Neural progenitor cell (in vitro differentiated cells): ENCODE measurements around the gene H2AZ2. TPM values are rescaled to one million over a fixed set of nuclear protein-coding genes. Genes with fewer than 3 reads are reported as not detected.

Source experiments
- DNase-seq: peaks from one replicate; pipeline ENCODE4 v3.0.0-alpha.2; 2016; ENCODE audit warnings: low spot score
- H2AFZ ChIP-seq: fragments of 200-600 bp; sonication (generic); replicated peaks from 2 replicates; pipeline ENCODE4 v1.6.1; 2016; ENCODE audit warnings: antibody characterized with exemption
- H3F3A ChIP-seq: fragments of 200-600 bp; sonication (generic); 2 replicates; pipeline ENCODE4 v1.6.1; 2016; ENCODE audit warnings: antibody characterized with exemption, low read depth
- H3K27ac ChIP-seq: fragments of 200-600 bp; sonication (generic); 2 replicates; pipeline ENCODE4 v1.5.1; 2016; ENCODE audit warnings: mild to moderate bottlenecking
- H3K27me3 ChIP-seq: fragments of 200-600 bp; sonication (generic); 2 replicates; pipeline ENCODE4 v1.6.1; 2016; ENCODE audit warnings: mild to moderate bottlenecking, moderate library complexity
- H3K36me3 ChIP-seq: fragments of 200-600 bp; sonication (generic); 2 replicates; pipeline ENCODE4 v1.5.1; 2016
- H3K4me1 ChIP-seq: fragments of 200-600 bp; sonication (generic); 2 replicates; pipeline ENCODE4 v1.6.1; 2016; ENCODE audit warnings: mixed run types
- H3K4me2 ChIP-seq: fragments of 200-600 bp; sonication (generic); 2 replicates; pipeline ENCODE4 v1.6.1; 2016
- H3K4me3 ChIP-seq: fragments of 200-600 bp; sonication (generic); 2 replicates; pipeline ENCODE4 v1.5.1; 2016
- H3K79me2 ChIP-seq: fragments of 200-600 bp; sonication (generic); 2 replicates; pipeline ENCODE4 v1.6.1; 2016; ENCODE audit warnings: low read depth
- H3K9ac ChIP-seq: fragments of 200-600 bp; sonication (generic); 2 replicates; pipeline ENCODE4 v1.6.1; 2016
- H3K9me3 ChIP-seq: fragments of 200-600 bp; sonication (generic); 2 replicates; pipeline ENCODE4 v1.5.1; 2016; ENCODE audit warnings: low read depth
- H4K20me1 ChIP-seq: fragments of 200-600 bp; sonication (generic); 2 replicates; pipeline ENCODE4 v1.6.1; 2016; ENCODE audit warnings: low read depth
- H3K27ac Mint-ChIP-seq: 3 replicates; pipeline ENCODE4 v1.8.0; 2021; ENCODE audit warnings: mixed read lengths
- H3K27me3 Mint-ChIP-seq: 2 replicates; pipeline ENCODE4 v1.8.0; 2022; ENCODE audit warnings: low read depth, mild to moderate bottlenecking, inconsistent platforms, moderate library complexity, mixed read lengths; ENCODE audit not compliant: insufficient read depth
- H3K36me3 Mint-ChIP-seq: 3 replicates; pipeline ENCODE4 v1.8.0; 2021; ENCODE audit warnings: mixed read lengths
- H3K4me1 Mint-ChIP-seq: 3 replicates; pipeline ENCODE4 v1.8.0; 2021; ENCODE audit warnings: mixed read lengths
- H3K4me3 Mint-ChIP-seq: 3 replicates; pipeline ENCODE4 v1.8.0; 2021; ENCODE audit warnings: mild to moderate bottlenecking, moderate library complexity, mixed read lengths
- H3K9me3 Mint-ChIP-seq: 3 replicates; pipeline ENCODE4 v1.8.0; 2020; ENCODE audit warnings: mixed read lengths
- EZH2 ChIP-seq: fragments of 200-600 bp; sonication (generic); IDR thresholded peaks from 2 replicates; pipeline ENCODE4 v1.6.1; 2017; ENCODE audit warnings: antibody characterized with exemption, mild to moderate bottlenecking, moderate library complexity
- EZH2phosphoT487 ChIP-seq: fragments of 200-600 bp; sonication (generic); IDR thresholded peaks from 2 replicates; pipeline ENCODE4 v1.6.1; 2017; ENCODE audit warnings: antibody characterized with exemption
- total RNA-seq: library from RNA; depleted of rRNA; stranded (reverse); fragments of >200 nt; gene quantifications from 2 replicates; pipeline ENCODE4 v1.2.3, GENCODE V29; 2015; ENCODE audit warnings: low replicate concordance
- TF ChIP-seq, protein P1 (sequence below): fragments of 200-600 bp; sonication (generic); IDR thresholded peaks from 2 replicates; pipeline ENCODE4 v1.5.1; 2017; ENCODE audit warnings: antibody characterized with exemption, mild to moderate bottlenecking

H2AZ2 gene
- total RNA-seq, 1 donor from 2014 or later: 462 TPM

DNA sequence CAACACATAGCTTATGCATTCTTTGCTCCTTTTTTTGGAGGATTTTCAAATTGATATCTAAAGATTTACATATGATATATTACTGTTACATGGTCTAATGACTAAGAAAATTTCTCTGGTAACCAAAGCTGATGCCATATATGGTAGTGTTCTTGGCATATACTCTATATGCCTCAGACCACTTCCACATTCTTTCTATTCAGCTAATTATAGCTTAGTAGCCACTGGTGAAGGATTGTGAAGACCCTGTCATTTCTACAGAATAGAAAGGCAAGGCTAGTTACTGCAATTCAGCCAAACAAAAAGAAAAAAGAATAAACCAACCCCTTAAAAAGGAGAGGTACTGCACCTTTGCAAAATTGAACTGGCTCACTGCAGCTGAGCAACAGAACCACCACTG, 33.7 kb upstream of the H2AZ2 start:
- DNase-seq: no peak
- peaks cover 69% of the 10 kb centered on the region for H3K79me2 ChIP-seq
- peak overlapping the region; percentile 100 for H3K4me2 ChIP-seq
- peaks cover 2% of the 10 kb centered on the region for H3K27me3 Mint-ChIP-seq
- TF ChIP-seq EZH2phosphoT487: no peak
- TF ChIP-seq EZH2: no peak
- TF ChIP-seq, protein P1, sequence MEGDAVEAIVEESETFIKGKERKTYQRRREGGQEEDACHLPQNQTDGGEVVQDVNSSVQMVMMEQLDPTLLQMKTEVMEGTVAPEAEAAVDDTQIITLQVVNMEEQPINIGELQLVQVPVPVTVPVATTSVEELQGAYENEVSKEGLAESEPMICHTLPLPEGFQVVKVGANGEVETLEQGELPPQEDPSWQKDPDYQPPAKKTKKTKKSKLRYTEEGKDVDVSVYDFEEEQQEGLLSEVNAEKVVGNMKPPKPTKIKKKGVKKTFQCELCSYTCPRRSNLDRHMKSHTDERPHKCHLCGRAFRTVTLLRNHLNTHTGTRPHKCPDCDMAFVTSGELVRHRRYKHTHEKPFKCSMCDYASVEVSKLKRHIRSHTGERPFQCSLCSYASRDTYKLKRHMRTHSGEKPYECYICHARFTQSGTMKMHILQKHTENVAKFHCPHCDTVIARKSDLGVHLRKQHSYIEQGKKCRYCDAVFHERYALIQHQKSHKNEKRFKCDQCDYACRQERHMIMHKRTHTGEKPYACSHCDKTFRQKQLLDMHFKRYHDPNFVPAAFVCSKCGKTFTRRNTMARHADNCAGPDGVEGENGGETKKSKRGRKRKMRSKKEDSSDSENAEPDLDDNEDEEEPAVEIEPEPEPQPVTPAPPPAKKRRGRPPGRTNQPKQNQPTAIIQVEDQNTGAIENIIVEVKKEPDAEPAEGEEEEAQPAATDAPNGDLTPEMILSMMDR: no peak
- H3K4me3 Mint-ChIP-seq: peak overlapping the region; percentile 93
- peaks cover 47% of the 10 kb centered on the region for H3K4me1 ChIP-seq
- no peaks in the 10 kb centered on the region for H3K9me3 ChIP-seq
- peak overlapping the region; percentile 85 for H3K4me3 ChIP-seq
- H2AFZ ChIP-seq: no peak overlapping the region
- H3K36me3 ChIP-seq: peaks cover 13% of the 10 kb centered on the region
- peak overlapping the region; percentile 51 for H3K9ac ChIP-seq
- peaks cover 55% of the 10 kb centered on the region for H4K20me1 ChIP-seq
- H3K27ac Mint-ChIP-seq: peak overlapping the region; percentile 68
- H3K4me1 Mint-ChIP-seq: peaks cover 49% of the 10 kb centered on the region
- H3F3A ChIP-seq: peaks cover 32% of the 10 kb centered on the region
- no peaks in the 10 kb centered on the region for H3K9me3 Mint-ChIP-seq
- peaks cover 41% of the 10 kb centered on the region for H3K36me3 Mint-ChIP-seq
- H3K27me3 ChIP-seq: no peaks in the 10 kb centered on the region
- H3K27ac ChIP-seq: no peak overlapping the region

DNA sequence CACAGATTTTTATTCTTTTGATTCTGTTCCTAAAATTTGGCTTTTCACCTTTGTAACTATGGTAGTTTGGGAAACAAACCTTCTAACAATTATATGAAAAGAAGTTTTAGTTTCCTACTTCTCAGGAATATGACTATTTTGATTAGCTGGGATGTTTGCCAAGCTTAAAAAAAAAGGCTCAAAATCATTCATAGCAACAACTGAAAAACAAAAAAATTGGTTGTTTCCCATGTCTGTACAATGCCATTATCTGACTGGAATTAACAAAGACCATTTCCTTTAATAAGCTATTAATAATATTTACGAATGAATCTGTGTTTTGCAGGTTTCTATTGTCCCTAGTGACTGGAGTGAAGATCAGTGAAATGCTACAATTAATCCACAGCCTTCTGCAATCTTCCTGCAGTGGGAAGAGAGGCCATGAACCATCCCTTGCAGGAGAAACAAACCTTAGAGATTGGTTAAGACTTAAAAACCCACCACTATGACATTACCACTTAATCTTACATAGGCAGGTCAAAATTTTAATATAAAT, 33.2 kb upstream of the H2AZ2 start:
- peaks cover 55% of the 10 kb centered on the region for H4K20me1 ChIP-seq
- peaks cover 2% of the 10 kb centered on the region for H3K27me3 Mint-ChIP-seq
- peaks cover 69% of the 10 kb centered on the region for H3K79me2 ChIP-seq
- no peaks in the 10 kb centered on the region for H3K9me3 ChIP-seq
- H3K4me1 ChIP-seq: peaks cover 45% of the 10 kb centered on the region
- peaks cover 31% of the 10 kb centered on the region for H3F3A ChIP-seq
- DNase-seq: no peak
- peaks cover 13% of the 10 kb centered on the region for H3K36me3 ChIP-seq
- H3K4me3 ChIP-seq: peak overlapping the region; percentile 85
- H2AFZ ChIP-seq: no peak overlapping the region
- peaks cover 49% of the 10 kb centered on the region for H3K4me1 Mint-ChIP-seq
- peak overlapping the region; percentile 100 for H3K4me2 ChIP-seq
- peak overlapping the region; percentile 68 for H3K27ac Mint-ChIP-seq
- H3K9me3 Mint-ChIP-seq: no peaks in the 10 kb centered on the region
- H3K27ac ChIP-seq: no peak overlapping the region
- peaks cover 43% of the 10 kb centered on the region for H3K36me3 Mint-ChIP-seq
- TF ChIP-seq EZH2 (no peak), EZH2phosphoT487 (no peak)
- TF ChIP-seq, protein P1: no peak
- H3K27me3 ChIP-seq: no peaks in the 10 kb centered on the region
- H3K9ac ChIP-seq: peak overlapping the region; percentile 51
- peak overlapping the region; percentile 64 for H3K4me3 Mint-ChIP-seq

DNA sequence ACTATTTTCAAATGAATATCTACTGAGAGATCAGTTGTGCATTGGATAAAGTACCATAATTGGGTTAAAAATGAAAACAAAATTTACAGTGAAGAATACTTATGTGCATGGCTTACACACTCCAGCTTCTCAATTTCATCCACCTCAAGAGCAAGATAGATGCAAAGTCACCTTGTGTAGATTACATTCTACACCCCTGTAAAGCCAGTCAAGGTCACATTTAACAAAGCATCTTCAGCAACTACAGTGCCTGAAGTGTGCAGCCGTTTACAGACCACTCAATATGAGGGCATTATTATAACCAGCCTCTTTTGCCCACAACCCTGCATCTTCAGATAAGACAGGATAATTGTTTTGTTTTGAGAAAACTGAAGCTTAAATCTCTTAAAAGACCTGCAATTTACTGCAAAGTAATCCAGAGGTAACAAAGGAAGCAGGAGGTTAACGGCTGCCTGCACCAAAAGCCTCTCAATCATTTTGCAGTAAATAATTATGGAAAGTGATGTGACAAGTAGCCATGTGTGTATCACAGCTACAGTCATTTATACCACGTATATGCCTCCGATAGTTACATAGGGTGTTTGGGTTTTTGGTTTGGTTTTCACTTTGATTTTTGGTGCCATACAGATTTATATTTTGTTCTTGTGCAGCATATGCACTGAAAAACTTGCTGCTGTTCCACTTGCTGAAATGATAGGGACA, 32.6 kb upstream of the H2AZ2 start:
- Histone ChIP-seq H3K9ac (peak overlapping the region; percentile 51), H2AFZ (no peak overlapping the region), H3K27ac (no peak overlapping the region), H3K4me3 (peak overlapping the region; percentile 85), H3K4me2 (peak overlapping the region; percentile 100), H4K20me1 (peaks cover 55% of the 10 kb centered on the region), H3K4me1 (peaks cover 44% of the 10 kb centered on the region), H3K36me3 (peaks cover 13% of the 10 kb centered on the region), H3K27me3 (no peaks in the 10 kb centered on the region), H3K79me2 (peaks cover 69% of the 10 kb centered on the region), H3F3A (peaks cover 29% of the 10 kb centered on the region), H3K9me3 (no peaks in the 10 kb centered on the region)
- no peak for DNase-seq
- Mint-ChIP-seq H3K27me3 (no peaks in the 10 kb centered on the region), H3K36me3 (peaks cover 46% of the 10 kb centered on the region), H3K4me1 (peaks cover 43% of the 10 kb centered on the region), H3K9me3 (no peaks in the 10 kb centered on the region), H3K27ac (peak overlapping the region; percentile 34), H3K4me3 (no peak overlapping the region)
- TF ChIP-seq, protein P1: no peak
- no peak for TF ChIP-seq EZH2phosphoT487
- TF ChIP-seq EZH2: no peak
